CD4-positive, alpha-beta T cell treated with Interleukin-1 beta for 1 hour (primary cell): ENCODE measurements around the gene BRF1.
"Not testable (repeated sequence)": the region's sequence is repeated elsewhere in the genome, so short reads cannot be mapped to it uniquely, and the experiment has no call there.

Experiments used
- DNase-seq, 2 donors: peaks; one replicate each; pipeline ENCODE4 v3.0.0-alpha.2; 2020 to 2022

The BRF1 gene

GRCh38 chr14:105315211-105315721 is 14.5 kb upstream of the BRF1 start:
- peak; percentile 58 to 59 for DNase-seq

DNA sequence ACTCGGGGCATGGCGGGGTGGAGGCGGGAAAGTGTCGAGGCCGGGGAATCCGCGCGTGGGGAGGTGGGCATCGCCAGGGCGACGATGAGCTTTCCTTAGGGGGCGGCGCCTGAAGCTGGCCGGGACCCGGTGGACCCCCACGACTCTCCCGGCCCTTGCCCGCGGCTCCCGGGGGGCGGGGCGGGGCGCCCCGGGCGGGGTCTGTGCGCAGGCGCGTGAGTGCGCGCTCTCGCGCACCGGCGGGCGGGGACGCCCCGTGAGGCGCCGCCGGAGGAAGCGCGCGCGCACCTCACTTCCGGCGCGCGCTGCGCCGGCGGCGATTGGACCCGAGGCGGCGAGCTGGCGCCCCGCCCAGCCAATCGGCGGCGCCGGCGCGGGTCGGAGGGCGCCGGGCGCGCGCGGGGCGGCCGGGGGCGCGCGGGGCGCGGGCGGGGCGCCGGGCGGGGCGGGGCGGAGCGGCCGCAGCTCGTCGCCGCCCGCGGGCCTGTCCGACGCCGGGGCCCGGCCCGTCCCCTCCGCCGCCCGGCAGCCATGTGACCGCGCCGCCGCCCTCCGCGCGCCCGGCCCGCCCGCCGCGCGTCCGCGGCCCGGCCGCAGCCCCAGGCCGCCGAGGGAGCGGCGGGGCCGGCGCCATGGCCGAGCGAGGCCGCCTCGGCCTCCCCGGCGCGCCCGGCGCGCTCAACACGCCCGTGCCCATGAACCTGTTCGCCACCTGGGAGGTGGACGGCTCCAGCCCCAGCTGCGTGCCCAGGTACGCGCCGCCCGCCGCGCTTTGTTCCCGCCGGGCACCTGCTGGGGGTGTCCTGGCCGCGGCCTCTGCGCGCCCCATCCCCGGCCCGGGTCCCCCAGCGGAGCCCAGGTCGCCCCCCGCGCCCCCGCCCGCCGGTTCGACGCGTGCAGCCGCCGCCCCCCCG is 13.7 kb upstream of the BRF1 start, which contains the start of gene PACS2:
Gene PACS2, plus strand, starts transcription at position 462 of the 914 bp plus-strand sequence. Its CDS starts 171 bp downstream, at position 633.
- DNase-seq, result peak; percentile 83 to 84

DNA sequence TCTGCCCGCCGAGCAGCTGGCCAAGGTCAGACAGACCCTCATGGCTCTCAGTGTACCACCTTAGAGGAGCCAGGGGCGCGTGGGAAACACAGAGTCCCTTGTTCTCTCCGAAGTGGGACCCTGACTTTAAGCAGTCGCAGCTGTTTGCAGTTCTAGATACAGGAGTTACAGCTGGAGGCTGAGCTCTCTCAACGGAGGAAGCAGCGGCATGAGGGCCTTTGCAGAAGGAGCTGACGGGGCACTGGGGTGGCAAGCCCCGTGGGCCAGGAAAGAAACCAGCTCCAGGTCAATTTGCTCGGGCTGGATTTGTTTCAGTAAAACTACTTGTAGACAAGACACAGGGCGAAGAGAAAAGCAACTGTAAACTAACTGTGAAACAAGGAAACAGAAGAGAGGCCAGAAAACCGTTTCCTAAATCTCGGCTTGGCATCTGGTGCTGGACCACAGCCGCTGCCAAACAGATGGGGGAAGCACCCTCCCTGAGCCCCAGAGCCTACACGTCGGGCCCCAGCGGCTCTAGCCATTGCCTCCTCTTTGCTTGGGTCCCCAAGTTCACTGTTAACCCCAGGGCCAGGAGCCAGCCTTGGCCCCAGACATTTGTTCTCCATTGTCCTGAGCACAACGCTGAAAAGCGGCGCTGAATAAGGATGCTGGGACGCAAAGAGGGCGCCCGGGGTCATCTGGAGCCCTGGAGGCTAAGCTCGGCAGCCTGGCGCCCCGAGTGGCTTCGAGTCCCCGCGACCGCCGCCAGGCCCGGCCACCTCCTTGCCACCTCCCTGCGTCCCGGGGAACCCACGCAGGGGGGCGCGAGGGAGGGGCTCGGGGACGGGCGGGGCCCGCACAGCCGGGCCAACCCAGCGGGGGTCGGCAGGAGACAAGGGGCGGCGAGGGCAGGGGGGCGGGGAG is 12.8 kb upstream of the BRF1 start:
- DNase-seq, result peak in 1 of 2 donors; percentile 38

- DNase-seq, result no peak
These were observed 12.2 kb upstream of the BRF1 start for GRCh38 chr14:105312973-105313372.

- no peak for DNase-seq
These were observed 11.0 kb upstream of the BRF1 start for GRCh38 chr14:105311838-105312237.

DNA sequence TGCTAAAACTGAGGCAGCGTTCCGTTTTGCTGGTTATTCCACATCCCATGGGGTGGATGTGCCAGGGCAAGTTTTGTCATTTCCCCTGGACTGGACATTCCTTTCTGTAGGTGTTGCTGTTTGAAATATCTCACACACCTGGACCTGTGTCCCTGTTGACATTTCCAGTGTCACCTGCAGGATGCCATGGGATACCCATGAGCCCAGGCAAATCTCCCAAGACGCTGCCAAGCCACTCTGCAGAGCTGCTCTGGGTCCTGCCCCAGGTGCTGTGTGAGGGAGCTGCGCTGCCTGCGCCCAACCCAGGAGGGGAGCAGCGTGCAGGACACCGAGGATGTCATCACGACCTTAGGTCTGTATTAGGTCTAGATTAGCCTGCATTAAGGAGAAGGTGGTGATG is 8.6 kb upstream of the BRF1 start:
- DNase-seq, result no peak

- DNase-seq, result no peak
These were observed 6.4 kb upstream of the BRF1 start for GRCh38 chr14:105307052-105307727.

DNA sequence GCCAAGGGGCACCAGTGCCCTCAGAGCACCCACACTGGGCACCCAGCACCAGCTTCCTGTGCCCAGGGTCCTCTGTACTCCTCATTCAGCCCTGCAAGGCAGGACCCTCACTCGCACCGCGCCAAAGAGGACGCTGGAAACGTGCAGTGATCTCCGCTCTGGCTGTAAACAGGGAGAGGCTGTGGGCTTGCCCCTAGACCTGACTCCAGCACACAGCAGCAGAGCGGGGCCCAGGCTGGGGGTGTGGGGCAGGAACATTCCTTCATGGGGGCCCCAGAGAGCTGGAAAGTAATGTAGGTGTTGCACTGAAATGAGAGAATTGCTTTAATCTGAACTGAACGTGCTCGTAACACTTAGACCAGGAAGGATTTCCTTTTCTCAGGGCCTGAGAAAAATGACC is 5.0 kb upstream of the BRF1 start:
- DNase-seq, result no peak

DNA sequence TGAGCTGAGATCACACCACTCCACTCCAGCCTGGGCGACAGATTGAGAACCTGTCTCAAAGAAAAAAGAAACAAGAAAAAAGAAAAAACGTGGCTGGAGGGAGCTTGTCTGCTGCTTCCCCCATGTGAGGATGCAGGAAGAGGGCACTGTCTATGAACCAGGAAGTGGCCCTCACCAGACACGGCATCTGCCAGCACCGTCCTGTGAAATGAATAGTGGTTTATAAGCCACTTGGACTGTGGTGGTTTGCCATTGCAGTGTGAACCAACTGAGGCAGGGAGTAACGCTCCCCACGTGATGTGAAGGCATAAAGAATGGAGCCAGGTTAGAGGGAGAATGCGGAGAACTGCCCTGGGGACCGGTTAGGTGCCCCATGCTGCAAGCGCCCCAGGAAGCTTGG is 4.5 kb upstream of the BRF1 start:
- DNase-seq, result no peak

- no peak for DNase-seq
These were observed 3.8 kb upstream of the BRF1 start for GRCh38 chr14:105304565-105304964.

DNA sequence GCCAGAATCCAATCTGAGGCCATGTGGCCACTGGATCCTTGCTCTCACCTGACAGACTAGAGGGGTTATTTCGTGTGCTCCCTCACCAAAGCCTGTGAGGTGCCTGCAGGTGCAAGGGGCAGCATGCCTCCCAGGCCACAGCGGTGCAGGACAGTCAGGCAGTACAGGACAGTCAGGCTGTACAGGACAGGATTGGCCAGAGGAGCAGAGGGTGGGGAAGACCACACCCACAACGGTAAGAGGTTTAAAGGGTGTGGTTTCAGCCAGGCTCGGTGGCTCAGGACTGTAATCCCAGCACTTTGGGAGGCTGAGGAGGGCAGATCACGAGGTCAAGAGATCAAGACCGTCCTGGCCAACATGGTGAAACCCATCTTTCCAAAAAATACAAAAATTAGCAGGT is 3.1 kb upstream of the BRF1 start:
- no peak for DNase-seq

DNA sequence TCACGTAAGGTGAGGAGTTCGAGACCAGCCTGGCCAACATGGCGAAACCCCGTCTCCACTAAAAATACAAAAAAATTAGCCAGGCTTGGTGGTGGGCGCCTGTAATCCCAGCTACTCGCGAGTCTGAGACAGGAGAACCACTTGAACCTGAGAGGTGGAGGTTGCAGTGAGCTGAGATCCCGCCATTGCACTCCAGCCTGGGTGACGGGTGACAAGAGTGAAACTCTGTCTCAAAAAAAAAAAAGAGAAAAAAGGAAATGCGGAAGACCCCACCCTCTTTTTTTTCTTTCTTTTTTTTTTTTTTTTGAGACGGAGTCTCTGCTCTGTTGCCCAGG is 1.1 kb upstream of the BRF1 start:
- not testable (repeated sequence) for DNase-seq

- peak; percentile 97 to 98 for DNase-seq
These were observed 508 bp upstream of the BRF1 start for GRCh38 chr14:105301103-105301914.

- no peak for DNase-seq
These were observed 903 bp downstream of the BRF1 start for GRCh38 chr14:105299654-105300541.

GRCh38 chr14:105297311-105297710 is 3.5 kb downstream of the BRF1 start:
- not testable (repeated sequence) for DNase-seq

DNA sequence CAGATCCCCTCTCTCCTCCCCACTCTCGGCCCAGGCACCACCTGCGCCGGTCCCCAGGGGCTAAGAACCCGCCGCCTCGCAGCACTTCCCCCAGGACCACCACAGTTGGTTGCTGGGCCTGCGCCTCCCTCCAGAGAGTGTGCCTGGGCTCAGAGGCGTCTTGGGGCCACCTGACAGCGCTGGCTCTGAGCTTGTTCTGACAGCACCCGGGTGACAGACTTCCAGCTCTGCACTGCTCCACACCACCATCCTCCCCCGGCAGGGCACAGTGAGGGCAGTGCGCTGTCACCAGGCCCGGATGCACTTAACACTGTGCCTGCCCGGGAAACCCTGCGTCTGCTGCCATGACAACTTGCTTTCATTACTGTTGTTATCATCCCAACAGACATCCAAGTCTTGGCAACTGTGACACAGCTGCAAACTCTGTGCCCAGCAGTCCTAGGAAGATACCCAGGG is 6.6 kb downstream of the BRF1 start:
- DNase-seq, result peak; percentile 73 to 83

DNA sequence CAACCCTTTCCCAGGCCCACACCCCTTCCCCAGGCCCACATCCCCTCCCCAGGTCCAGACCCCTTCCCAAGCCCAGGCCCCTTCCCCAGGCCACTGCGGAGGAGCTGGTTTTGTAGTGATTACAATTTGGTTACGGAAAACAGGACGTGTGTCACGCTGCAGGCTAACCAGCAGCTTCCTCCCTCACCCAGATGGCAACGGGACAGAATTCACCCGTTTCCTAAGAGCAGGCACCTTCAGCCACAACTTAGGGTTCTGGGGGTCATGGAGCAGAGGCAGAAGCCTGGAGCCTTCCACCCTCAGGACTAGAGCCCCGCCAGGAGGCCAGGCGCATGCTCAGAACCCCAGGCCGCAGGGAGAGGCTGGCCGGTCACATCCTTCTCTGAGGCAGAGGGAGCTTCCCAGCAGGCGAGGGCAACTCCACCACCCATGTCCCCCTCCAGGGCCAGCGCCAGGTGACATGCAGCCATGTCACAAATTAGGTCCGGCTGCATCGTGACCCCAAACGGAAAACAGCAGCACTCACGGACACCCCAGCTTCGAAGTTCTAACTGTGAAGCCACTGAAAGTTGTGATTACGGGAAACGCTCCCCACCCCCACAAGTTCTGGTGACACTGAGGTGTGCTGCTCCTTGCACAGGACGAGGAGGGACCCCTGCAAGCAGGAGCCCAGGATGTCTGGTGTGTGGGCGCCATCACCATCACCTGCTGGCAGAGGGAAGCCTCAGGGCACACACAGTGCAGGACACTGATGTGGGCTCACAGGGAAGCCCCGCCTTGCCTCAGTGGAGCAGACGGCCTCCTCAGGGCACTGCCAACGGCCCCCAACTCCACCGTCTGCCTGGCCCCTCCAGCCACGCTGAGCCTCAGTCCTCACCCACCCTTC is 7.7 kb downstream of the BRF1 start:
- DNase-seq, result peak in 1 of 2 donors; percentile 28

GRCh38 chr14:105290621-105291346 is 10.0 kb downstream of the BRF1 start:
- DNase-seq, result peak in 1 of 2 donors; percentile 38

GRCh38 chr14:105288936-105289335 is 11.9 kb downstream of the BRF1 start:
- not testable (repeated sequence) for DNase-seq
